Raji (cell line): ENCODE data around the gene CTNNA2.

Experiments used
- POLR2A ChIP-seq: IDR thresholded peaks from 2 replicates; pipeline ENCODE4 v1.6.1; 2011; ENCODE audit warnings: low read depth, low read length, control low read depth; ENCODE audit not compliant: insufficient read depth

CTNNA2 gene

DNA sequence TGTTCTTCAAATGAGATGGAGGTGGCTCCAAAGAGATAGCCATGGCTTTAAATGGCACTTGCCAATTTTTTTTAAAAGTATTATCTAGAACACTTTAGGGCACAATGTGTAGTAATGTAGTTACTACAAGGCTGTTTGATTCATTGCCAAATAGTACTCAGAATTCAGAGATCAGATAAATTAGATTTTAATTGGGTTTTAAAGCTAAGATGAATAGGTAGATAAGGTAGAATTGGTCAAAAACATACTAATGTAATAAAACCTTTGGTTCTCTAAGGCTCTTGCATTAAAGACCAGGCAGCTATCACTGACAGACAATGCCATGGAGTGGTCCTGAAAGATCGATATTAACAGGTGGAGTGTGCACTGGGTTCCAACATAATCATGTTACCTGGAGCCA is 425.8 kb downstream of the CTNNA2 start:
- TF ChIP-seq POLR2A: no peak

- no peak for TF ChIP-seq POLR2A
Observed at GRCh38 chr2:79940364-79940763, 427.5 kb downstream of the CTNNA2 start.

- TF ChIP-seq POLR2A: no peak
Observed at GRCh38 chr2:79941179-79941578, 428.3 kb downstream of the CTNNA2 start.

DNA sequence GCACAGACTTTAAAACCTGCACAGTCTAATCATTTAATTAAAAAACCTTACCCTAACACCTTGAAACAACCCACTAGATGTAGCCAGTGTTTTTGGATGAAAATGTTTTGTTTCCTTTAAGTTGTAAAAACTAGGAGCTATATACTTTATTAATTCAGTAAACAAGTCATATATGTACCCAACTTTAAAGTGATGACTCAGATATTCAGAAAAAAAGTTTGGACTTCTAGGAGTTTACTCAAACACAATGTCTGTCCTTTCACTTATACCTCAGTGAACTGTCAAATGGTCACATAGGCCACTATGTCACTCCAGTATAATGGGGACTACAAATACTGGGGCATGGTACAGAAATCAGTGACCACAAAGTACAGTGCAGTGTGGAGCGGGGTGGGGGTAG is 431.4 kb downstream of the CTNNA2 start:
- no peak for TF ChIP-seq POLR2A

DNA sequence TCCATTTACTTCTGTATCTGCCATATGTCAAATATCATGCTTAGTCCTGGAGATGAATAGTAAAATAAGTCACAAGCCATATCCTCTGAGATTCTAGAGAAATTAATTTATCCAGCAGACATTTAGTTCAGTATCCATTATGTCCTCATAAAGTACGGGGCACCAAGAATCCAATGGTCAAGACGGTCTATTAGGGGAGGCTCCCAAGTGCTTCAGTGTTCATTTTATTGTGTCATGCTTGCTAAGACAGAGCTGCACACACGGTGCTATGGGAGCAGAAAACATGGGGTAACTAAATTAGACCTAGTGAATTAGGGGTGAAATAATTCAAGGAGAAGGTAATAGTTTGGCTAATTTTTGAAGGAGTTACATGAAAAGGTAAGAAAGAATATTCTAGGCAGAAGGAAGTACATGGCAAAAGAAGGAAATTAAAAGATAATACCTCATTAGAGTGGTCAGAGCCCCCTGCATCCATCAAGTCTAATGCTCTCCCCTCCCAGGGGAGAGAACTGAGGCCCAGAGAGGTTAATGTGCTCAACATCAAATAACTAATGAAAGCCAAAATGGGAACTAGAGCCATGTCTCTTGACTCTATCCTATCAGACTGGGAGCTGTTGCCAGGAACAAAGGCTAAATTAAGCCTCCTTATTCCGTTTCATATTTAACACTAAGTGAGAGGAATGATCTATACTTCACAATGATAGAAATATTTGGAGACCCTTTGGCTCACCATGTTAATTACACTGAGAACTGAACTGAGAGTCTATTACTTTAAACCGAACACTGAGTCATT is 433.0 kb downstream of the CTNNA2 start:
- TF ChIP-seq POLR2A: no peak

DNA sequence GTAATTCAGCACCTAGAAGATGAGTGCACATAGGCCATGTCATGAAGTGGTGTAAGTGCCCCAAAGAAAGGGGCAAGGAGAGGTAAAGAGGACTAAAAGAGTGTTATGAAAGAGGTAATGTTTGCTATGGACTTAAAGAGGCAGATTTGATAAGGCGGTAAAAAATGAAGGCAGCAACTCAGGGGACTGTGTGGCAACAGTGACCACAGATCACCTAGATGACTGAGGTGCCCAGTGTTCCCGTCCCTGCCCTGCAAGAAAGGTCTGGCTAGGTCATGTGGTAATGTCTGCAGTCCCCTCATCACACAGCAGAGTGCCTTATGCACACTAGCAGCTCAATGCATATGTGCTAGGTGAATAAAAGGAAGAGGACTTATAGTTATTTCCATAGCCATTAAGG is 434.9 kb downstream of the CTNNA2 start:
- TF ChIP-seq POLR2A: no peak

GRCh38 chr2:79950526-79950925 is 437.7 kb downstream of the CTNNA2 start:
- no peak for TF ChIP-seq POLR2A

DNA sequence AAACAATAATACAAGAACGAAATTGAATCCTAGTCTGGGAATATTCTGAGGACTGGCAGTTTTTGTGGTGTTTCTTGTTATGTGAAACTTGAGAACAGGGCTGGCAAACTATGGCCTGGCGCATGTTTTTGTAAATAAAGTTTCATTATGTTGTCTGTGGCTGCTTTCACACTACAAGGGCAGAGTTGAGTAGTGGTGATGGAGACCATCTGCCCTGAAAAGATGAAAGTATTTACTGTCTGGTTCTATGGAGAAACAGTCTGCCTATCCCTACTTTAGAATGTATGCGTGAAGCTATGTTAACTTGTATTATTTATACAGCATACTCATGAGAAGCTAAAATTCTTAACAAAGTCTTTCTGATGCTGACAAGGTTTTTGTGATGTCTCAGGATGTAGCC is 439.8 kb downstream of the CTNNA2 start:
- no peak for TF ChIP-seq POLR2A

- TF ChIP-seq POLR2A: no peak
Observed at GRCh38 chr2:79960035-79960434, 447.2 kb downstream of the CTNNA2 start.

- no peak for TF ChIP-seq POLR2A
Observed at GRCh38 chr2:79960519-79960918, 447.7 kb downstream of the CTNNA2 start.

DNA sequence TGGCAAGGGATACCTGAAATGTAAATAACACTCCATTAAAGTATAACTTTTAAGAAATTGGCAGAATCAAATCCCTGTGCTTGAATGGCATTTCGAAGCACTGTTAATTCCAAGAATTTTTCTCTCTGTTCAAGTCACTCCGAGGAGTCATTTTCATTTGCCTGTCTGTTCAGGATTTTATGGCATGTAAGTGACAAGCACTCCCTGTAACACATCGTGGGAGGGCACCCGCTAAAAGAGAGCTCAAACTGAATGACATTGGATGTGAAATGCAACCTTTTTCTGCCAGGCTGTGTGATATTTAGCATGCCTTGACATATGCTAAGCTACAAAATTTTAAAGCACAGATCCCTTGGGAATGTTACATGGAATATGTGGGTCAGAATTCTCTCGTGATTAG is 452.1 kb downstream of the CTNNA2 start:
- no peak for TF ChIP-seq POLR2A

DNA sequence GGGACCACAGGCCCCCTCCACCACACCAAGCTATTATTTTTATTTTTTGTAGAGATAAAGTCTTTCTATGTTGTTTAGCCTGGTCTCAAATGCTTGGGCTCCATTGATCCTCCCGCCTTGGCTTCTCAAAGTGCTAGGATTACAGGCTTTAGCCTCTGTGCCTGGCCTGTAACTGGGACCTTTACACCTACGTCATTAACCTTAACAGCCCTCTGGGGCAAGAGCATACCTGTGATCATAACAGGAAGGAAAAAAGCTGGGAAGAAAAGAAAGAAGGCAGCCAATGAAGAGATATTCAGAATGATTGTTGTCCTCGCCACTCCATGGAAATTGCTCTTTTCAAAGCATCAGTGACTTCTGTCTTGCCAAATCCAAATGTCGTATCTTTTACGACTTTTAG is 453.5 kb downstream of the CTNNA2 start:
- no peak for TF ChIP-seq POLR2A

GRCh38 chr2:79966882-79967281 is 454.0 kb downstream of the CTNNA2 start:
- TF ChIP-seq POLR2A: no peak

GRCh38 chr2:79971807-79972206 is 459.0 kb downstream of the CTNNA2 start:
- TF ChIP-seq POLR2A: no peak

DNA sequence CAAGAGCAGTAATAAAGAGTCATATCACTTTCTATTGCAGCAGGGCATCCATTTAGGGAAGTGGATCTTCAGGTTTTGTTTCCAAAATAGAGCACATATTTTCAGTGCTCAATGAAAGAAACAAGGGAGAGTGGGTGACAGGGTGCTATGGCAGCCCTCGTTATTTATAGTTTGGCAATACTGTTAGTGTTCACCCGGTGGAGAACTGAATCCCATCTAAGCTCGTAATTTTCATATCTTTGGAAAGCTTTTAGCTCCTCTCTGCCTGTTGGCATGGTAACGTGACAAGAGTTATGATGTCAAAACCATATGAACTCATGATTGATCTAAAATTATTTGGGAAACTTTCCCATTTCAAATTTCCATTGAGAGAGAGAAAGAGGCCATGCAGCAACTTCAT is 459.8 kb downstream of the CTNNA2 start:
- TF ChIP-seq POLR2A: no peak

DNA sequence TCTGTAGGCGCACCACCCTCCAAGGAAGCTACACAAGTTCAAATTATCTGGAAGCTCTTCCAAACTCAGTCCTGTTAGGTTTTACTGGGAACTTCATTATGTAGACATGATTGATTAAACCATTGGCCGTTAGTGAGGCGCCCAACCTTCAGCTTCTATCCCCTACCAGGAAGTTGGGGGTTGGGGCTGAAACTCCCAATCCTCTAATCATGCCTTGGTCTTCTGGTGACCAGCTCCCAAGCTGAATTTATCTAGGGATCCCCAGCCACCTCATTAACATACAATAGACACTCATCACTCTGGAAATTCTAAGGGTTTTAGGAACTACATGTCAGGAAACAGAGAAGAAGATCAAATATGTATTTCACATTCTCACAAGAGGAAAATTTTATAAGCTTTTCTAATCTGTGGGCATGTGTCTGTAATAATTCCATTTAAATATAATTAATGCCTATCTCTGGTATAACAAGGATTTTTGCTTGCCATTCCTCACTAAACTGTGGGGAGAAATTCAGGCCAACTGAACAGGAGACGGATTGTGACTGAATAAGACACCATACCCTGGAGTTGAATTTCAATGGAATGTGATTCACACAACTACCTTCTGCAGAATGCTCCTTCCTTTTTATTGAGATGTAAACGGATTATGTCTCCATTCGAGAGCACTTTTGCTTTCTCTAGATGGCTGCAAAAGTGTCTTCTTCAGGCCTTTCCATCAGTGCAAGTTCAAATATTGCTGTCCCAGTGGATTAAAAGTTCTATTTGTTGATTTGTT is 463.1 kb downstream of the CTNNA2 start:
- TF ChIP-seq POLR2A: no peak

DNA sequence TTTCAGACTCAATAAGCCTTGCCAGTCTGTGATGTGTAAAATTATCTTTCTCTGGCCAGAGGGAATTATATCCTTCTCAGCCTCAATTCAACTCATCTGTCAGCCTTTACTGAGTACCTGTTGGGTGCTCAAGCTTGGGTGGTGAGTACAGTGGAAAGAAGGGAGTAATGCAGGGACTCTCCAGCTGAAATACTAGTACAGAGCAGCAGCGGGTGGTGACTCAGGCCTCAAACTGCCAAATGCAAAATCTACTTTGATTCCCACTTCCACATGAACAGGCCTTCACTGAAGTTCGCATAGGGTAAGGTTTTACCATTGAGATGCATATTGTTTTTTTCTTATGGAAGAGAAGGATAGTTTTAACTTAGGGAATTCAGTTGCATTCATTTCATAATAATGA is 464.9 kb downstream of the CTNNA2 start:
- no peak for TF ChIP-seq POLR2A

DNA sequence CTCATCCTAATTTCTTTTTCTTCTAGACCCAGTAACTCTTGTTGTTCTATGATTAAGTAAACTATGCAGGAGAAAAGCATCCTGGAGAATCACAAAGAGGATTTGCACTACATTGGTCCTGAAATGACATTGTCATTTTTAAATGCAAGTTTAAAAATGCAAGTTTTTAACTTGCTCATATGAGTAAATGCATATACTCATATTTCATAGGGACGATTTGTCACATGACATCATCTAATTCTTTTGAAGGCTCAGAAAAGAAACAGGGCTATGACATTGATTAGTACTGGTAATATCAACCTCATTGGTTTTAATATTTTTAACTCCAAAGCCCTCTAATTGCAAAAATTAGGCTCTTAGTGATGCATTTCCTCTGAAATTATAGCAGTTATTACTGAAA is 467.3 kb downstream of the CTNNA2 start:
- TF ChIP-seq POLR2A: no peak
